ENCODE measurements around the gene TMEM185B. TPM values are rescaled to one million over a fixed set of nuclear protein-coding genes. Genes with fewer than 3 reads are reported as not detected.
A peak's percentile ranks its signal among the peaks of the same experiment; 100 is the strongest.

TMEM185B gene
- total and polyA plus RNA-seq, 8 donors, result 1.5 to 47.8 (median 14.4) TPM

- Histone ChIP-seq H3K4me1 (peaks cover 0 to 21% (median 13%) of the 10 kb centered on the region in 4 donors), H3K27me3 (no peaks in the 10 kb centered on the region), H3K9me3 (no peaks in the 10 kb centered on the region), H3K27ac (no peak overlapping the region), H3K4me3 (no peak overlapping the region), H3K36me3 (no peaks in the 10 kb centered on the region)
- intact Hi-C loops (cut with DNase I; ENCODE audit: low total_unique reads), result no loop called here
- 77 to 83% (median 78%) methylated on average over 20 of the region's 20 CpGs for WGBS, 5 donors
- DNase-seq, result no peak
- TF ChIP-seq EP300 (IDR thresholded peaks at IDR 0.05), result no peak
- TF ChIP-seq CTCF (IDR thresholded peaks at IDR 0.05), result no peak
- TF ChIP-seq POLR2AphosphoS5 (IDR thresholded peaks at IDR 0.05), result no peak
- no peak for TF ChIP-seq POLR2A (IDR thresholded peaks at IDR 0.05)
These were observed 23.5 kb upstream of the TMEM185B start for GRCh38 chr2:120246546-120247300.

GRCh38 chr2:120245520-120246332, 22.5 kb upstream of the TMEM185B start:
- H3K4me1 ChIP-seq, result peaks cover 0 to 18% (median 11%) of the 10 kb centered on the region in 4 donors
- DNase-seq, result peak in 1 of 2 donors; percentile 87
- H3K9me3 ChIP-seq, result no peaks in the 10 kb centered on the region
- H3K36me3 ChIP-seq, result no peaks in the 10 kb centered on the region
- no peaks in the 10 kb centered on the region for H3K27me3 ChIP-seq
- TF ChIP-seq POLR2AphosphoS5 (IDR thresholded peaks at IDR 0.05), result no peak
- no peak for TF ChIP-seq CTCF (IDR thresholded peaks at IDR 0.05)
- TF ChIP-seq POLR2A (IDR thresholded peaks at IDR 0.05), result no peak
- TF ChIP-seq EP300 (IDR thresholded peaks at IDR 0.05), result no peak
- no peak overlapping the region for H3K4me3 ChIP-seq
- intact Hi-C loops (cut with DNase I; ENCODE audit: low total_unique reads), result no loop called here
- H3K27ac ChIP-seq, result no peak overlapping the region
- WGBS, 5 donors, result 54 to 65% (median 63%) methylated on average over 14 to 15 of the region's 15 CpGs

GRCh38 chr2:120244656-120245519, 21.7 kb upstream of the TMEM185B start:
- Histone ChIP-seq H3K36me3 (no peaks in the 10 kb centered on the region), H3K4me1 (peaks cover 0 to 25% (median 12%) of the 10 kb centered on the region in 4 donors), H3K27ac (no peak overlapping the region), H3K27me3 (no peaks in the 10 kb centered on the region), H3K4me3 (no peak overlapping the region), H3K9me3 (no peaks in the 10 kb centered on the region)
- TF ChIP-seq POLR2A (IDR thresholded peaks at IDR 0.05), result no peak
- TF ChIP-seq CTCF (IDR thresholded peaks at IDR 0.05), result no peak
- TF ChIP-seq POLR2AphosphoS5 (IDR thresholded peaks at IDR 0.05), result no peak
- no peak for TF ChIP-seq EP300 (IDR thresholded peaks at IDR 0.05)
- WGBS, 5 donors, result 51 to 74% (median 62%) methylated on average over 9 to 12 of the region's 12 CpGs
- intact Hi-C loops (cut with DNase I; ENCODE audit: low total_unique reads), result no loop called here
- DNase-seq, result no peak
